Mesendoderm (in vitro differentiated cells): ENCODE data around the gene HS6ST1. TPM values are rescaled to one million over a fixed set of nuclear protein-coding genes. Genes with fewer than 3 reads are reported as not detected.

Experiments used
- DNase-seq: peaks from one replicate; pipeline ENCODE4 v3.0.0; 2013
- H2AK5ac ChIP-seq: 2 replicates; pipeline ENCODE4 v1.6.1; 2013; ENCODE audit warnings: low read length, inconsistent platforms
- H2BK120ac ChIP-seq: 2 replicates; pipeline ENCODE4 v1.6.1; 2013; ENCODE audit warnings: low read depth, mild to moderate bottlenecking, low read length, moderate library complexity, mixed read lengths
- H2BK15ac ChIP-seq: replicated peaks from 2 replicates; pipeline ENCODE4 v1.6.1; 2013; ENCODE audit warnings: low read depth, mild to moderate bottlenecking, moderate library complexity
- H2BK5ac ChIP-seq: 2 replicates; pipeline ENCODE4 v1.6.1; 2013; ENCODE audit warnings: low read length, inconsistent platforms
- H3K18ac ChIP-seq: 2 replicates; pipeline ENCODE4 v1.6.1; 2013; ENCODE audit warnings: mild to moderate bottlenecking, low read length, mixed read lengths
- H3K23ac ChIP-seq: one replicate; pipeline ENCODE4 v1.6.1; 2013; ENCODE audit warnings: low read length
- H3K27ac ChIP-seq: 2 replicates; pipeline ENCODE4 v1.5.1; 2013; ENCODE audit warnings: low read depth, mild to moderate bottlenecking, inconsistent platforms, low read length, moderate library complexity
- H3K27me3 ChIP-seq: 2 replicates; pipeline ENCODE4 v1.6.1; 2013; ENCODE audit warnings: low read length, control low read depth, mild to moderate bottlenecking, inconsistent platforms; ENCODE audit not compliant: insufficient read depth, poor library complexity
- H3K36me3 ChIP-seq: 2 replicates; pipeline ENCODE4 v1.6.1; 2013; ENCODE audit warnings: low read length, inconsistent platforms; ENCODE audit not compliant: control insufficient read depth, insufficient read depth
- H3K4ac ChIP-seq: one replicate; pipeline ENCODE4 v1.6.1; 2013; ENCODE audit warnings: low read depth, mild to moderate bottlenecking, low read length, moderate library complexity
- H3K4me1 ChIP-seq: 2 replicates; pipeline ENCODE4 v1.6.1; 2013; ENCODE audit warnings: low read depth, low read length, inconsistent platforms; ENCODE audit not compliant: control insufficient read depth
- H3K4me2 ChIP-seq: 2 replicates; pipeline ENCODE4 v1.6.1; 2013; ENCODE audit warnings: low read length
- H3K4me3 ChIP-seq: 2 replicates; pipeline ENCODE4 v1.5.1; 2013; ENCODE audit warnings: mild to moderate bottlenecking, low read length
- H3K56ac ChIP-seq: one replicate; pipeline ENCODE4 v1.6.1; 2013; ENCODE audit warnings: low read length
- H3K79me1 ChIP-seq: 2 replicates; pipeline ENCODE4 v1.6.1; 2013; ENCODE audit warnings: low read length, inconsistent platforms
- H3K79me2 ChIP-seq: 2 replicates; pipeline ENCODE4 v1.6.1; 2013; ENCODE audit warnings: mild to moderate bottlenecking, low read length; ENCODE audit not compliant: control insufficient read depth, insufficient read depth
- H3K9ac ChIP-seq: 2 replicates; pipeline ENCODE4 v1.6.1; 2013; ENCODE audit warnings: low read length, inconsistent platforms
- H4K5ac ChIP-seq: one replicate; pipeline ENCODE4 v1.6.1; 2013; ENCODE audit warnings: low read length
- H4K8ac ChIP-seq: one replicate; pipeline ENCODE4 v1.6.1; 2013; ENCODE audit warnings: low read depth, mild to moderate bottlenecking, control low read depth, low read length, moderate library complexity
- WGBS: extraction: QIAGEN DNeasy Blood & Tissue Kit; methylation state at CpG from one replicate; pipeline ENCODE4 v1.1.7; 2013; ENCODE audit warnings: low lambda C conversion rate, missing lambda C conversion rate; ENCODE audit not compliant: insufficient coverage; ENCODE audit errors: extremely low coverage; 5-methylcytosine and 5-hydroxymethylcytosine counted together
- small RNA-seq: library from polyadenylated mRNA; stranded (forward); fragments of <200 nt; extraction: miRNeasy Mini kit (QIAGEN cat#:217004); gene quantifications from one replicate; pipeline ENCODE3, GENCODE V24; 2013; ENCODE audit not compliant: insufficient read depth

Gene HS6ST1

DNA sequence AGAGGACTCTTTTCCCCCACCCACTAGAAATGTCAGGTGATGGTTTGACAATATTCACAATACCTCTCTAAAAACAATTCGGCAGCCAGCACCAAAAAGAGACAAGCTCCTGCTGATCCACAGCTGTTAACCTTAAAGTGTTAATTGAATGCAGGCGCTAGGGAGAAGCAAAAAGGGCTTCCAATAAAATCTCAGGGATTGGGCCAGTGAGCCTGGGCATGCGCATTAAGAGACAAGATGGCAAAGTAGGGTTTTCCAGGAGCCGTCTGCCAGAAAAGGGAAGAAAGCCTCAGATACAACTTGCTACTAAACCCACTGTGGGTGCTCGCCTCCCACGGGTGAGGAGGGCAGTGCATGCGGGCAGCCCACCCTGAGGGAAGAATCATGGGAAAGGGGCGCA is 98.8 kb downstream of the HS6ST1 start:
- H3K56ac ChIP-seq: peak overlapping the region; percentile 15
- no peak overlapping the region for H3K23ac ChIP-seq
- no peak overlapping the region for H2AK5ac ChIP-seq
- H3K18ac ChIP-seq: no peak overlapping the region
- H2BK5ac ChIP-seq: no peak overlapping the region
- H4K5ac ChIP-seq: no peak overlapping the region
- no peak overlapping the region for H2BK15ac ChIP-seq
- H3K4ac ChIP-seq: no peak overlapping the region
- no peak overlapping the region for H3K27ac ChIP-seq
- H3K27me3 ChIP-seq: no peaks in the 10 kb centered on the region
- no peak overlapping the region for H3K9ac ChIP-seq
- no peaks in the 10 kb centered on the region for H3K36me3 ChIP-seq
- no peaks in the 10 kb centered on the region for H3K79me1 ChIP-seq
- WGBS: no CpG with 5 or more reads among the region's 8 CpGs
- peak; percentile 32 for DNase-seq
- no peak overlapping the region for H2BK120ac ChIP-seq
- H3K4me3 ChIP-seq: no peak overlapping the region
- no peaks in the 10 kb centered on the region for H3K4me1 ChIP-seq
- H3K79me2 ChIP-seq: no peaks in the 10 kb centered on the region
- H4K8ac ChIP-seq: no peak overlapping the region
- no peak overlapping the region for H3K4me2 ChIP-seq

DNA sequence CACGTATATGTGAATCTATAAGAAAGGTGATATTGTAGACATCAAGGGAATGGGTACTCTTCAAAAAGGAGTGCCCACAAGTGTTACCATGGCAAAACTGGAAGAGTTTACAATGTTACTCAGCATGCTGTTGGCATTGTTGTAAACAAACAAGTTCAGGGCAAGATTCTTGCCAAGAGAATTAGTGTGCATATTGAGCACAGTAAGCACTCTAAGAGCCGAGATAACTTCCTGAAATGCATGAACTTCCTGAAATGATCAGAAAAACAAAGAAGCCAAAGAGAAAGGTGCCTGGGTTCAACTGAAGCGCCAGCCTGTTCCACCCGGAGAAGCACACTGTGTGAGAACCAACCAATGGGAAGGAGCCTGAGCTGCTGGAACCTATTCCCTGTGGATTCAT is 101.0 kb downstream of the HS6ST1 start:
- Histone ChIP-seq H2AK5ac (no peak overlapping the region), H3K9ac (no peak overlapping the region), H2BK5ac (no peak overlapping the region), H3K4me2 (no peak overlapping the region), H3K18ac (no peak overlapping the region), H4K5ac (no peak overlapping the region), H3K79me1 (no peaks in the 10 kb centered on the region), H4K8ac (no peak overlapping the region), H3K4ac (no peak overlapping the region), H3K36me3 (no peaks in the 10 kb centered on the region), H3K79me2 (no peaks in the 10 kb centered on the region), H2BK15ac (no peak overlapping the region), H3K4me3 (no peak overlapping the region), H3K23ac (no peak overlapping the region), H2BK120ac (no peak overlapping the region), H3K27ac (no peak overlapping the region), H3K4me1 (no peaks in the 10 kb centered on the region), H3K27me3 (no peaks in the 10 kb centered on the region), H3K56ac (no peak overlapping the region)
- no CpG with 5 or more reads among the region's 4 CpGs for WGBS
- no peak for DNase-seq

- Histone ChIP-seq H3K4me1 (no peaks in the 10 kb centered on the region), H3K4ac (no peak overlapping the region), H3K27me3 (no peaks in the 10 kb centered on the region), H2BK15ac (no peak overlapping the region), H3K27ac (no peak overlapping the region), H3K79me1 (no peaks in the 10 kb centered on the region), H3K23ac (no peak overlapping the region), H2BK5ac (no peak overlapping the region), H4K8ac (no peak overlapping the region), H3K4me2 (no peak overlapping the region), H3K18ac (no peak overlapping the region), H3K56ac (no peak overlapping the region), H3K9ac (no peak overlapping the region), H3K36me3 (no peaks in the 10 kb centered on the region), H2AK5ac (no peak overlapping the region), H3K79me2 (no peaks in the 10 kb centered on the region), H2BK120ac (no peak overlapping the region), H3K4me3 (no peak overlapping the region), H4K5ac (no peak overlapping the region)
- no CpG with 5 or more reads among the region's 10 CpGs for WGBS
- no peak for DNase-seq
Observed at GRCh38 chr2:128215897-128216642, 102.6 kb downstream of the HS6ST1 start.

Small RNA genes within 50 kb of the gene (small RNA-seq; reads per million reads assigned to genes)
- not detected for gene RF00019
